ENCODE measurements around the gene CROCC. TPM values are rescaled to one million over a fixed set of nuclear protein-coding genes. Genes with fewer than 3 reads are reported as not detected.

The CROCC gene
- total and polyA plus RNA-seq, 9 of the 15 experiments (the other 6 are each of a cell fraction or from before 2014, with no cell fraction given), result 0.17 to 15.4 (median 7.6) TPM

DNA sequence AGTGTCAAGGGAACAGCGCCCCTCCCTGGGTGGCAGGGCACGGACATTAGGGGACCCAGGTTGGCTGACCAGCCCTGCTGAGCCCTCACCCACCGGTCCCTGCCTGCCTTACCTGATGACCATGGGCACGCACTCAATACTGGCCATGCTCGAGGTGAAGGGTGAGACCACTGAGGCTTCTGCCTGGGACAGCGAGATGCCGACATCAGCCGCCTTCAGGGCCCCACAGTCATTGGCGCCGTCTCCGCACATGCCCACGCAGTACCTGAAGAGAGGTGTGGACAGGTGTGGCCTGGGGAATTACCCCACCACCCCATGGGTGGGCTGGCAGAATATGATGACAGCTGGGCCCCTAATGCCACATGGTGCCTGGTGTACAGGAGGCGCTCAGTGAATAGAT, 66.5 kb downstream of the CROCC start:
- no peak overlapping the region for H3K27ac ChIP-seq (ENCODE audit: extremely low read depth, low read depth, low read length)
- FAIRE-seq (no peak), DNase-seq (ENCODE audit: extremely low read depth in 1 of 4, low spot score in 3 of 4) (no peak), ATAC-seq (no peak)
- peaks cover 4% of the 10 kb centered on the region for H3K9me1 ChIP-seq (ENCODE audit: control insufficient read depth, insufficient read depth, low read length)
- H3K27me3 ChIP-seq (ENCODE audit: control insufficient read depth in 2 of 2, insufficient read depth in 2 of 2, low read length in 2 of 2), result no peaks in the 10 kb centered on the region
- intact Hi-C loops (cut with micrococcal nuclease) (no loop called here), in situ Hi-C loops (cut with MboI) (no loop called here)
- H3K4me1 ChIP-seq (replicated peaks in 1 of 2; ENCODE audit: control insufficient read depth in 2 of 2, insufficient read depth in 2 of 2, low read length in 2 of 2), result peaks cover 0 to 22% of the 10 kb centered on the region in 2 experiments; a peak in 1 of 5 replicates
- no peaks in the 10 kb centered on the region; the same call in 1 of the 2 replicates for H4K20me1 ChIP-seq (replicated peaks; ENCODE audit: control insufficient read depth, insufficient read depth, low read length)
- no peak overlapping the region for H3K4me2 ChIP-seq (ENCODE audit: insufficient read depth, low read length)
- peak overlapping the region in 1 of 2 experiments; percentile 51; a peak in 1 of 4 replicates for H3K9ac ChIP-seq (ENCODE audit: insufficient read depth in 1 of 2, low read depth in 2 of 2, low read length in 2 of 2)
- no peak overlapping the region for H3K4me3 ChIP-seq
- ChIA-PET POLR2A (interaction anchor here (0.5 kb wide), 1 partner anchor 21 kb away, joined by 3 read pairs; no protein-coding TSS in a partner anchor), CTCF (ENCODE audit: low intra/inter-chr PET ratio) (no interaction called here)
- WGBS (ENCODE audit: insufficient coverage, low coverage, missing lambda C conversion rate), result 84% methylated on average over 13 of the region's 13 CpGs
- BruUV-seq (replicated peaks), result no TSS peak
- peaks cover 13% of the 10 kb centered on the region; the same call in 1 of the 3 replicates for H3K36me3 ChIP-seq (ENCODE audit: control insufficient read depth, insufficient read depth, low read length)
- H3K9me3 ChIP-seq (replicated peaks; ENCODE audit: control insufficient read depth, insufficient read depth, low read depth, low read length), result no peaks in the 10 kb centered on the region
- H3K79me2 ChIP-seq (ENCODE audit: control insufficient read depth, insufficient read depth, low read length), result no peaks in the 10 kb centered on the region
- H2AFZ ChIP-seq (ENCODE audit: low read depth, low read length), result no peak overlapping the region
- TF ChIP-seq ZNF778 (CRISPR knock-in tag; IDR thresholded peaks at IDR 0.05) (no peak), ZNF408 (CRISPR knock-in tag; IDR thresholded peaks at IDR 0.05; ENCODE audit: low read depth) (no peak), ATF4 (CRISPR knock-in tag; IDR thresholded peaks at IDR 0.05) (no peak), VEZF1 (CRISPR knock-in tag; IDR thresholded peaks at IDR 0.05) (no peak), CHD2 (IDR thresholded peaks at IDR 0.05; ENCODE audit: low read depth, low read length) (no peak)
- TF ChIP-seq, protein P1, sequence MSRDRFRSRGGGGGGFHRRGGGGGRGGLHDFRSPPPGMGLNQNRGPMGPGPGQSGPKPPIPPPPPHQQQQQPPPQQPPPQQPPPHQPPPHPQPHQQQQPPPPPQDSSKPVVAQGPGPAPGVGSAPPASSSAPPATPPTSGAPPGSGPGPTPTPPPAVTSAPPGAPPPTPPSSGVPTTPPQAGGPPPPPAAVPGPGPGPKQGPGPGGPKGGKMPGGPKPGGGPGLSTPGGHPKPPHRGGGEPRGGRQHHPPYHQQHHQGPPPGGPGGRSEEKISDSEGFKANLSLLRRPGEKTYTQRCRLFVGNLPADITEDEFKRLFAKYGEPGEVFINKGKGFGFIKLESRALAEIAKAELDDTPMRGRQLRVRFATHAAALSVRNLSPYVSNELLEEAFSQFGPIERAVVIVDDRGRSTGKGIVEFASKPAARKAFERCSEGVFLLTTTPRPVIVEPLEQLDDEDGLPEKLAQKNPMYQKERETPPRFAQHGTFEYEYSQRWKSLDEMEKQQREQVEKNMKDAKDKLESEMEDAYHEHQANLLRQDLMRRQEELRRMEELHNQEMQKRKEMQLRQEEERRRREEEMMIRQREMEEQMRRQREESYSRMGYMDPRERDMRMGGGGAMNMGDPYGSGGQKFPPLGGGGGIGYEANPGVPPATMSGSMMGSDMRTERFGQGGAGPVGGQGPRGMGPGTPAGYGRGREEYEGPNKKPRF (IDR thresholded peaks at IDR 0.05; ENCODE audit: low read depth, low read length), result no peak
- TF ChIP-seq, protein P2, sequence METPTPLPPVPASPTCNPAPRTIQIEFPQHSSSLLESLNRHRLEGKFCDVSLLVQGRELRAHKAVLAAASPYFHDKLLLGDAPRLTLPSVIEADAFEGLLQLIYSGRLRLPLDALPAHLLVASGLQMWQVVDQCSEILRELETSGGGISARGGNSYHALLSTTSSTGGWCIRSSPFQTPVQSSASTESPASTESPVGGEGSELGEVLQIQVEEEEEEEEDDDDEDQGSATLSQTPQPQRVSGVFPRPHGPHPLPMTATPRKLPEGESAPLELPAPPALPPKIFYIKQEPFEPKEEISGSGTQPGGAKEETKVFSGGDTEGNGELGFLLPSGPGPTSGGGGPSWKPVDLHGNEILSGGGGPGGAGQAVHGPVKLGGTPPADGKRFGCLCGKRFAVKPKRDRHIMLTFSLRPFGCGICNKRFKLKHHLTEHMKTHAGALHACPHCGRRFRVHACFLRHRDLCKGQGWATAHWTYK (CRISPR knock-in tag; IDR thresholded peaks at IDR 0.05), result no peak
